ENCODE data around the gene FBXO38. TPM values are rescaled to one million over a fixed set of nuclear protein-coding genes. Genes with fewer than 3 reads are reported as not detected.

The FBXO38 gene
- total RNA-seq, 3 donors from 2014 or later: 50.6 to 80.9 (median 67.5) TPM

DNA sequence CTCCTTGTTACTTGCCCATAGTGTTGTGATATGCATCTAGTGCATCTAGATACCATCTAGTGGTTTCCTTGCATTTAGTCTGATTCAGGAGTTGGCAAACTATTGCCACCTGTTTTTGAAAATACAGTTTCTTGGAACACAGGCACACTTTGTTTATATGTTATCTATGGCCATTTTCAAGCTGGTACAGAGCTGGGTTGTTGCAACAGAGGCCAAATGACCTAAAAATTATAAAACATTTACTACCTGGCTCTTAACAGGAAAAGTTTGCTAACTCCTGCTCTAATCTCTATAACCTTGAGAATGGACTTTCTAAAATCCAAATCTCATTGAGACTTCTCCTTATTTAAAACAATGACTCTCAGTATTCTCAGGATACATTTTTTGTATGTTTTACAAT is 19.4 kb upstream of the FBXO38 start:
- TF ChIP-seq POLR2AphosphoS5 (IDR thresholded peaks at IDR 0.05) (no peak), POLR2A (IDR thresholded peaks at IDR 0.05) (no peak)
- TF ChIP-seq, protein P1, sequence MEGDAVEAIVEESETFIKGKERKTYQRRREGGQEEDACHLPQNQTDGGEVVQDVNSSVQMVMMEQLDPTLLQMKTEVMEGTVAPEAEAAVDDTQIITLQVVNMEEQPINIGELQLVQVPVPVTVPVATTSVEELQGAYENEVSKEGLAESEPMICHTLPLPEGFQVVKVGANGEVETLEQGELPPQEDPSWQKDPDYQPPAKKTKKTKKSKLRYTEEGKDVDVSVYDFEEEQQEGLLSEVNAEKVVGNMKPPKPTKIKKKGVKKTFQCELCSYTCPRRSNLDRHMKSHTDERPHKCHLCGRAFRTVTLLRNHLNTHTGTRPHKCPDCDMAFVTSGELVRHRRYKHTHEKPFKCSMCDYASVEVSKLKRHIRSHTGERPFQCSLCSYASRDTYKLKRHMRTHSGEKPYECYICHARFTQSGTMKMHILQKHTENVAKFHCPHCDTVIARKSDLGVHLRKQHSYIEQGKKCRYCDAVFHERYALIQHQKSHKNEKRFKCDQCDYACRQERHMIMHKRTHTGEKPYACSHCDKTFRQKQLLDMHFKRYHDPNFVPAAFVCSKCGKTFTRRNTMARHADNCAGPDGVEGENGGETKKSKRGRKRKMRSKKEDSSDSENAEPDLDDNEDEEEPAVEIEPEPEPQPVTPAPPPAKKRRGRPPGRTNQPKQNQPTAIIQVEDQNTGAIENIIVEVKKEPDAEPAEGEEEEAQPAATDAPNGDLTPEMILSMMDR (IDR thresholded peaks at IDR 0.05): no peak
- no peak overlapping the region for H3K4me3 ChIP-seq
- intact Hi-C loops (cut with DNase I; ENCODE audit: low total_unique reads): no loop called here
- H3K36me3 ChIP-seq: no peaks in the 10 kb centered on the region
- no peak overlapping the region for H3K27ac ChIP-seq
- DNase-seq (ENCODE audit: low spot score in 2 of 2): no peak
- H3K9me3 ChIP-seq: peaks cover 0 to 8% of the 10 kb centered on the region in 2 donors
- H3K4me1 ChIP-seq: no peaks in the 10 kb centered on the region
- no peaks in the 10 kb centered on the region for H3K27me3 ChIP-seq

DNA sequence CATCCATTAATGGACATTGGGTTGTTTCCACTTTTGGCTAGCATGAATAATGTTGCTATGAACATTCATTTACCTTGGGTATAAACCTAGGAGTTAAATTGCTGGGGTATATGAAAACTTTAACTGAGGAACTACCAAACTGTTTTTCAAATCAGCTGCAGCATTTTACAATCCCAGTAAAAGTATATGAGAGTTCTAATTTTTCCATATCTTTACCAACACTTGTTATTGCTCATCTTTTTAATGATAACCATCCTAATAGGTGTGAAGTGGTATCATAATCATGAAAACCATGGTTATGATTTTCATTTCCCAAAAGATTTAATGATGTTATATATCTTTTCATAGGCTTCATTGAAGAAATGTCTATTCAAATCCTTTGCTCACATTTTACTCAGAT is 15.5 kb upstream of the FBXO38 start:
- no peak for TF ChIP-seq POLR2A (IDR thresholded peaks at IDR 0.05)
- intact Hi-C loops (cut with DNase I; ENCODE audit: low total_unique reads): no loop called here
- Histone ChIP-seq H3K9me3 (peaks cover 0 to 8% of the 10 kb centered on the region in 2 donors), H3K36me3 (no peaks in the 10 kb centered on the region), H3K4me1 (no peaks in the 10 kb centered on the region), H3K4me3 (no peak overlapping the region), H3K27me3 (no peaks in the 10 kb centered on the region), H3K27ac (no peak overlapping the region)
- no peak for DNase-seq (ENCODE audit: low spot score in 2 of 2)

DNA sequence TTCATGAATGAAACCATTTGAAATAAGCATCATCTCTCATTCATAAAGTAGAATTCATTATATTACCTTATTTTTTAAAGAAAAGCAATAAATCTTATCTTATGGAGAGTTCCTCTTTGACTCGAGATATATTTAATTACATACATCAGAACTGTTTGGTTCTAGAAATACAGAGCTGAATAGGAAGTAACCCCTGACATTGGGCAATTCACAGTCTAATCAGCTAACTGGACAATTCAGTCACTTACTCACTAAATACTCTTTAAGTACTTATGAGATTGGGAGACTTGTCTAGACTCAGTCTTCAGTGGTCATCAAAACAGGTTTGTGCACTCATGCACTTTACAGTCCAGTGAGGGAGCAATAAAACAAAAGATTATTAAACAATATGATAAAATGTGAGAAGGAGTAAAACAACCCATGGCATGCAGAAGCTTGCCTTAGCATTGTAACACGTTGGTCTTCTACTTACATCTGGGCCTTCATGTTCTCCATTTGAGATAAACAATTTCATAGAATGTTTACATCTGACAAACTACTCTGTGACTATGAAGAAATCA is 11.5 kb upstream of the FBXO38 start:
- no peak for DNase-seq (ENCODE audit: low spot score in 2 of 2)
- H3K4me1 ChIP-seq: no peaks in the 10 kb centered on the region
- no peak overlapping the region for H3K27ac ChIP-seq
- no peak for TF ChIP-seq POLR2A (IDR thresholded peaks at IDR 0.05)
- TF ChIP-seq, protein P1 (IDR thresholded peaks at IDR 0.05): no peak
- no peak for TF ChIP-seq POLR2AphosphoS5 (IDR thresholded peaks at IDR 0.05)
- no peaks in the 10 kb centered on the region for H3K36me3 ChIP-seq
- H3K9me3 ChIP-seq: peaks cover 0 to 8% of the 10 kb centered on the region in 2 donors
- H3K27me3 ChIP-seq: no peaks in the 10 kb centered on the region
- no peak overlapping the region for H3K4me3 ChIP-seq
- intact Hi-C loops (cut with DNase I; ENCODE audit: low total_unique reads): no loop called here

DNA sequence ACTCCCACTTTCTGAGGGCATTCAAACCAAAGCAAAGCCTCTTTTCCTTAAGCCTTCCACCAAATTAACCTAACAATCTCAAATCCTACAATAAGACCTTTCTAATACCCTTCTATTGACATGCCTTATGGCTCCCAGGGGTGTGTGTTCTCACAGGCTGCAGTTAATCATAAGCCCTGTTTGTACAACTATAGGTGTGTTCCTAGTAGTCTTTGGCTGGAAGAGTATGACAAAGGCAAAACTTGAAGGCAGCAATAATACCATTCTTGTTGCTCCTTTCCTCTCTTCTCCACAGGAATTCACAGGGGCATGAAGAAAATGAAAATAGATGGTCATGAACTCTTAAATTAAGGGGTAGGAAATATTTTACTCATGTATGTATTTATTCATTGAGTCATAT is 10.9 kb upstream of the FBXO38 start:
- intact Hi-C loops (cut with DNase I; ENCODE audit: low total_unique reads): no loop called here
- H3K4me3 ChIP-seq: no peak overlapping the region
- no peaks in the 10 kb centered on the region for H3K36me3 ChIP-seq
- no peak for TF ChIP-seq POLR2A (IDR thresholded peaks at IDR 0.05)
- TF ChIP-seq, protein P1 (IDR thresholded peaks at IDR 0.05): no peak
- no peak for TF ChIP-seq POLR2AphosphoS5 (IDR thresholded peaks at IDR 0.05)
- DNase-seq (ENCODE audit: low spot score in 2 of 2): no peak
- peaks cover 0 to 8% of the 10 kb centered on the region in 2 donors for H3K9me3 ChIP-seq
- no peaks in the 10 kb centered on the region for H3K27me3 ChIP-seq
- H3K27ac ChIP-seq: no peak overlapping the region
- no peaks in the 10 kb centered on the region for H3K4me1 ChIP-seq

DNA sequence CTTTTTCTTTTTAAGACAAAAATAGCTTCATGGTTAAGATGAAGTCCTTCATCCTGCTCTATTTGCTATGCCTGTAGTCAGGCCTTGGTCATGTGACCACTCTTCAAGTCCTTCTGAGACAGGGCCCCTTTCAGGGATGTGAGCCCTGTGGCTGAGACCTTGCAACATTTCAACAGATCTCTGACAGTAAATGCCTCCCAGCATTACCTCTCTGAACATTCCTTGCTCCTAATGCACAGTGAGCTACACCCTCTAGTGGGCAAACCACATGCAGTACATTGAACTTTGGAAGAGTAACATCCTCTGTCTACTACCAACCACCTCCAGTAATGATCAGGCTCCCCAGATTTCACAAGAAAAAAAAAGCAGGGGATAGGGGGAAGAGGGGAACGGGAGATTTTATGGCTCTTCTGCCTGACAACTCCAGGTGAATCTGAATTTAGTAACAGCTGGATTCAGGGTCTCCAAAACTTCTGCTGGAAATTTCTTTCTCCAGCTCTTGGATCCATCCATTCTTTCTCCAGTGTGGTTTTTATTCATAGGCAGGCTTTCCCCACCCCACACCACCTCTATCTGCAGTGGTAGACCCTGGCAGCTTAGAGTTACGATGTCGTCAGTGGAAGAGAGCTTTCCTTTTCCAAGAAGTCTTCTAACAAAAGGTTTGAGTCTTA is 8.9 kb upstream of the FBXO38 start:
- Histone ChIP-seq H3K4me1 (no peaks in the 10 kb centered on the region), H3K9me3 (no peaks in the 10 kb centered on the region), H3K27me3 (no peaks in the 10 kb centered on the region), H3K4me3 (no peak overlapping the region), H3K36me3 (no peaks in the 10 kb centered on the region), H3K27ac (no peak overlapping the region)
- DNase-seq (ENCODE audit: low spot score in 2 of 2): no peak
- intact Hi-C loops (cut with DNase I; ENCODE audit: low total_unique reads): no loop called here
- TF ChIP-seq, protein P1 (IDR thresholded peaks at IDR 0.05): peak; percentile 21 to 56 (median 50)
- no peak for TF ChIP-seq POLR2A (IDR thresholded peaks at IDR 0.05)

All from breast epithelium (tissue), 4 donors.